Keratinocyte (primary cell): ENCODE results near the gene GRM4.

Experiments used
- CTCF ChIP-seq, 3 experiments: IDR thresholded peaks in 1 of 3; conservative IDR thresholded peaks in 1 of 3; optimal IDR thresholded peaks in 1 of 3; 2 replicates in 2 of 3; 3 replicates in 1 of 3; pipeline versions ENCODE3 to v1.5.1; 2011; ENCODE audit warnings: low read length in 3 of 3, mild to moderate bottlenecking in 3 of 3, moderate library complexity in 2 of 3, control low read depth in 1 of 3, inconsistent platforms in 1 of 3; ENCODE audit not compliant: insufficient read depth in 2 of 3; ENCODE audit errors: extremely low read depth in 1 of 3
- EZH2 ChIP-seq: IDR thresholded peaks from one replicate; pipeline ENCODE4 v1.6.1; 2012; ENCODE audit warnings: inconsistent platforms, mild to moderate bottlenecking, low read length, moderate library complexity

- no peak for TF ChIP-seq CTCF (optimal IDR thresholded peaks at IDR 0.05 in 1 of 3, IDR thresholded peaks at IDR 0.05 in 1 of 3, conservative IDR thresholded peaks at IDR 0.05 in 1 of 3; ENCODE audit: extremely low read depth in 1 of 3, insufficient read depth in 2 of 3, low read length in 3 of 3)
- TF ChIP-seq EZH2: no peak
Measured at GRCh38 chr6:34059914-34060313, 86.0 kb downstream of the GRM4 start.
